Adrenal gland (tissue), 12 donors: Measurements from ENCODE around the gene SPTBN1. TPM values are rescaled to one million over a fixed set of nuclear protein-coding genes. Genes with fewer than 3 reads are reported as not detected.
A peak's percentile ranks its signal among the peaks of the same experiment; 100 is the strongest.

Source experiments
- DNase-seq, 7 donors: peaks; one replicate each; pipeline ENCODE4 v3.0.0-alpha.2; 2019 to 2020
- H3K27ac ChIP-seq, 5 donors: fragments of 200-600 bp; sonication (generic) in 4 of 5; 1 replicate in 3 of 5; 2 replicates in 2 of 5; pipeline versions ENCODE4 v1.5.1 to v1.8.0; 2016 to 2020; ENCODE audit warnings: mild to moderate bottlenecking in 1 of 5
- H3K27me3 ChIP-seq: fragments of 200-600 bp; 2 replicates; pipeline ENCODE4 v1.8.0; 2021
- H3K36me3 ChIP-seq, 2 donors: fragments of 200-600 bp; replicated peaks in 1 of 2; 1 replicate in 1 of 2; 2 replicates in 1 of 2; pipeline versions ENCODE4 v1.5.1 to v1.8.0; 2018 to 2022
- H3K4me1 ChIP-seq, 2 donors: fragments of 200-600 bp; replicated peaks in 1 of 2; 1 replicate in 1 of 2; 2 replicates in 1 of 2; pipeline versions ENCODE4 v1.5.1 to v1.8.0; 2018 to 2021
- H3K4me3 ChIP-seq, 4 donors: fragments of 200-600 bp; sonication (generic) in 3 of 4; one replicate each; pipeline ENCODE4 v1.5.1; 2016 to 2018
- H3K9me3 ChIP-seq, 3 donors: fragments of 200-600 bp; sonication (generic) in 1 of 3; replicated peaks in 1 of 3; 1 replicate in 2 of 3; 2 replicates in 1 of 3; pipeline versions ENCODE4 v1.5.1 to v1.8.0; 2016 to 2021
- CTCF ChIP-seq, 6 experiments: fragments of 450-650 bp in 4 of 6; fragments of 200-600 bp in 2 of 6; sonication (generic) in 1 of 6; IDR thresholded peaks; 1 replicate in 5 of 6; 2 replicates in 1 of 6; pipeline versions ENCODE4 v1.5.1 to v1.8.0; 2016 to 2021; ENCODE audit warnings: antibody characterized with exemption in 6 of 6, mild to moderate bottlenecking in 2 of 6, moderate library complexity in 1 of 6
- POLR2A ChIP-seq, 2 donors: fragments of 450-650 bp; IDR thresholded peaks; one replicate each; pipeline ENCODE4 v1.6.1; 2017; ENCODE audit warnings: antibody characterized with exemption in 2 of 2, mild to moderate bottlenecking in 2 of 2, moderate library complexity in 1 of 2
- WGBS, 4 donors: extraction: QIAGEN DNeasy Blood & Tissue Kit in 2 of 4; methylation state at CpG; one replicate each; pipeline versions ENCODE4 v1.1.5 to v1.1.7; 2013 to 2017; 5-methylcytosine and 5-hydroxymethylcytosine counted together
- intact Hi-C, 2 donors: fragments of 100-400 bp; cut with DNase I; formaldehyde crosslinking; loops; one replicate each; pipeline versions ENCODE4 v1.14.1 to v1.15.0; 2022 to 2023
- polyA plus RNA-seq, 3 donors: library from polyadenylated mRNA; stranded (reverse); fragments of 200-250 nt in 2 of 3; fragments of 350-450 nt in 1 of 3; fragmentation: Illumina TruSeq in 1 of 3; extraction: RNeasy Lipid Tissue Mini Kit (QIAGEN cat#74804) in 1 of 3; gene quantifications; one replicate each; pipeline ENCODE4 v1.2.3, GENCODE V29; 2013 to 2014
- total RNA-seq, 9 donors: library from RNA; depleted of rRNA in 4 of 9; stranded (reverse); fragments of >200 nt in 4 of 9; fragments of 120-200 nt in 1 of 9; fragmentation: NEBNext Ultra II Directional in 1 of 9; extraction: Animal tissue kit (Norgen Biotek cat#: 25700) in 1 of 9; gene quantifications; one replicate each; pipeline versions ENCODE4 v1.1.0 to v1.2.4, GENCODE V29; 2013 to 2023
- donor health status: healthy with polysubstance abuse.
- donor health status: Bipolar disorder and iron deficiency.
- donor health status: DM: yes; HTN: yes; CAD: no.
- donor health status: DM: no; HTN: no; CAD: no.
- donor health status: DM: no; HTN: no; CAD: no.
- donor health status: DM: yes; HTN: yes; CAD: no.

Gene SPTBN1
- total and polyA plus RNA-seq, 12 donors = 72.9 to 653 (median 493) TPM

GRCh38 chr2:54559593-54560145 lies 103.5 kb downstream of the SPTBN1 start:
- intact Hi-C loops = no loop called here

GRCh38 chr2:54560146-54560881 lies 104.2 kb downstream of the SPTBN1 start:
- H3K4me3 ChIP-seq = peak overlapping the region in 3 of 4 donors; percentile 50 to 92 (median 73)
- DNase-seq = peak; percentile 48 to 70 (median 57)
- peaks cover 40 to 83% of the 10 kb centered on the region in 2 donors for H3K4me1 ChIP-seq
- 2 to 18% (median 4%) methylated on average over 17 to 19 of the region's 19 CpGs for WGBS, 4 donors
- peak overlapping the region; percentile 91 to 98 (median 96) for H3K27ac ChIP-seq
- intact Hi-C loops = no loop called here
- no peaks in the 10 kb centered on the region for H3K9me3 ChIP-seq
- no peaks in the 10 kb centered on the region for H3K27me3 ChIP-seq
- TF ChIP-seq POLR2A (IDR thresholded peaks at IDR 0.05) (peak in 1 of 2 donors; percentile 45), CTCF (IDR thresholded peaks at IDR 0.05) (peak in 5 of 6 experiments; percentile 18 to 43 (median 26))
- peaks cover 0 to 4% of the 10 kb centered on the region in 2 donors for H3K36me3 ChIP-seq

More at GRCh38 chr2:54559593-54560145, 103.5 kb downstream of the SPTBN1 start:
- peak in 6 of 7 donors; percentile 50 to 80 (median 68) for DNase-seq
- H3K9me3 ChIP-seq = no peaks in the 10 kb centered on the region
- H3K27ac ChIP-seq = peak overlapping the region; percentile 91 to 98 (median 96)
- no peak for TF ChIP-seq CTCF (IDR thresholded peaks at IDR 0.05)
- TF ChIP-seq POLR2A (IDR thresholded peaks at IDR 0.05) = peak; percentile 57 to 88
- H3K27me3 ChIP-seq = no peaks in the 10 kb centered on the region
- 1 to 13% (median 4%) methylated on average over 9 of the region's 9 CpGs for WGBS, 4 donors
- H3K36me3 ChIP-seq = peaks cover 0 to 4% of the 10 kb centered on the region in 2 donors
- H3K4me3 ChIP-seq = peak overlapping the region in 3 of 4 donors; percentile 50 to 92 (median 73)
- peaks cover 40 to 82% of the 10 kb centered on the region in 2 donors for H3K4me1 ChIP-seq

- H3K4me1 ChIP-seq = peaks cover 40 to 82% of the 10 kb centered on the region in 2 donors
- peak overlapping the region; percentile 91 to 98 (median 96) for H3K27ac ChIP-seq
- WGBS, 4 donors = 25 to 41% (median 26%) methylated on average over 3 to 4 of the region's 4 CpGs
- peaks cover 0 to 4% of the 10 kb centered on the region in 2 donors for H3K36me3 ChIP-seq
- H3K27me3 ChIP-seq = no peaks in the 10 kb centered on the region
- DNase-seq = no peak
- no peak for TF ChIP-seq POLR2A (IDR thresholded peaks at IDR 0.05)
- intact Hi-C loops = no loop called here
- no peaks in the 10 kb centered on the region for H3K9me3 ChIP-seq
- H3K4me3 ChIP-seq = peak overlapping the region in 1 of 4 donors; percentile 50
Observed at GRCh38 chr2:54561010-54561409, 104.9 kb downstream of the SPTBN1 start.

GRCh38 chr2:54564439-54564838 lies 108.3 kb downstream of the SPTBN1 start:
- TF ChIP-seq POLR2A (IDR thresholded peaks at IDR 0.05) = no peak
- no peak for TF ChIP-seq CTCF (IDR thresholded peaks at IDR 0.05)
- no peak overlapping the region for H3K4me3 ChIP-seq
- intact Hi-C loops = no loop called here
- WGBS, 4 donors = 79 to 94% (median 88%) methylated on average over 2 of the region's 2 CpGs
- DNase-seq = no peak
- H3K36me3 ChIP-seq = peaks cover 0 to 4% of the 10 kb centered on the region in 2 donors
- peaks cover 37 to 86% of the 10 kb centered on the region in 2 donors for H3K4me1 ChIP-seq
- peak overlapping the region in 3 of 5 donors; percentile 12 to 45 (median 44) for H3K27ac ChIP-seq
- no peaks in the 10 kb centered on the region for H3K9me3 ChIP-seq
- no peaks in the 10 kb centered on the region for H3K27me3 ChIP-seq
